Measurements from ENCODE around the gene GPR162. TPM values are rescaled to one million over a fixed set of nuclear protein-coding genes. Genes with fewer than 3 reads are reported as not detected.

Gene GPR162
- total RNA-seq, 1 experiment from 2014 or later = 18.3 TPM

DNA sequence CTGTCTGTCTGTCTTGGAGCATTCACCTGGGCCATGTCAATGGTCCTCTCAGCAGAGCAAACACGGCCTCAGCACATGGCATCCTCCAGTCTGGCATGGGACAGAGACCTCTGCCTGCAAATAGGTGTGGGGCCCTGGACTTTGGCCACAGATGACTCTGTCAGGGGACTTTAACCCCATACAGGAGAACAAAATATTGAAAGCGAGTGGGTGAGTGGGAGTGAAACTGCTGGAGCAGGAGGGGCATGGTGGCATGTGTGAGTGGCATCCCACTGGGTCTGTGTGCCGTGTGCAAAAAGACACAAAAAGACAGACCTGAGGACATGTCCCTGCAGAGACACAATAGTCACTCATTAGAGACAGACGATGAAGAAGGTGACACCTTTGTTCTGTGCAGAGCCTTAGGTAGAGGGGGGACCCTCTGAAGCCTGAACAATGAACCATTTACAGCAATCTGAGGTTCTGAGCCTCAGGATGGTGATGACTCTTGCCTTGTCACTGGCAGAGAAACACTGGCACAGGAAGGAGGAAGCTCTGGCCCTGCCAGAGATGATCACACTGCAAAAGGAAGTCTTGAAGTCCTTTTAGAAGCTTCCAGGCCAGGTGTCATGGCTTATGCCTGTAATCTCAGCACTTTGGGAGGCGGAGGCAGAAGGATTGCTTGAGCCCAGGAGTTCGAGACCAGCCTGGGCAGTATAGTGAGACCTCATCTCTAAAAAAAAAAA, 41.8 kb upstream of the GPR162 start:
- Histone ChIP-seq H3K4me1 (ENCODE audit: insufficient read depth, low read length, poor library complexity, severe bottlenecking) (peaks cover 8% of the 10 kb centered on the region), H3K27ac (ENCODE audit: low read depth, low read length, poor library complexity, severe bottlenecking) (no peak overlapping the region), H3K27me3 (replicated peaks; ENCODE audit: insufficient read depth, low read depth, low read length, poor library complexity) (no peaks in the 10 kb centered on the region), H3K4me3 (ENCODE audit: low read depth, low read length, poor library complexity, severe bottlenecking) (no peak overlapping the region), H3K9me3 (ENCODE audit: low read depth, low read length, poor library complexity, severe bottlenecking) (no peaks in the 10 kb centered on the region), H3K36me3 (ENCODE audit: insufficient read depth, low read length, poor library complexity, severe bottlenecking) (peaks cover 22% of the 10 kb centered on the region)
- ChIA-PET CTCF (interaction anchor here (0.5 to 1.9 kb wide), 5 partner anchors 13 to 221 kb away, joined by 3 to 8 read pairs (median 3); partner anchors contain the start of gene MLF2), POLR2A (ENCODE audit: low non-redundant PET) (no interaction called here)
- no peak for DNase-seq (ENCODE audit: low spot score)
- no TSS peak for BruUV-seq (replicated peaks)
- intact Hi-C loops (cut with micrococcal nuclease; ENCODE audit: unreplicated experiment) = loop anchor here (1.0 to 5.0 kb wide), 3 partner anchors 27 to 163 kb away; partner anchors contain the start of gene MLF2
- TF ChIP-seq, protein P1, sequence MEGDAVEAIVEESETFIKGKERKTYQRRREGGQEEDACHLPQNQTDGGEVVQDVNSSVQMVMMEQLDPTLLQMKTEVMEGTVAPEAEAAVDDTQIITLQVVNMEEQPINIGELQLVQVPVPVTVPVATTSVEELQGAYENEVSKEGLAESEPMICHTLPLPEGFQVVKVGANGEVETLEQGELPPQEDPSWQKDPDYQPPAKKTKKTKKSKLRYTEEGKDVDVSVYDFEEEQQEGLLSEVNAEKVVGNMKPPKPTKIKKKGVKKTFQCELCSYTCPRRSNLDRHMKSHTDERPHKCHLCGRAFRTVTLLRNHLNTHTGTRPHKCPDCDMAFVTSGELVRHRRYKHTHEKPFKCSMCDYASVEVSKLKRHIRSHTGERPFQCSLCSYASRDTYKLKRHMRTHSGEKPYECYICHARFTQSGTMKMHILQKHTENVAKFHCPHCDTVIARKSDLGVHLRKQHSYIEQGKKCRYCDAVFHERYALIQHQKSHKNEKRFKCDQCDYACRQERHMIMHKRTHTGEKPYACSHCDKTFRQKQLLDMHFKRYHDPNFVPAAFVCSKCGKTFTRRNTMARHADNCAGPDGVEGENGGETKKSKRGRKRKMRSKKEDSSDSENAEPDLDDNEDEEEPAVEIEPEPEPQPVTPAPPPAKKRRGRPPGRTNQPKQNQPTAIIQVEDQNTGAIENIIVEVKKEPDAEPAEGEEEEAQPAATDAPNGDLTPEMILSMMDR (conservative IDR thresholded peaks at IDR 0.05; ENCODE audit: low read depth, low read length) = no peak
- TF ChIP-seq EZH2 (IDR thresholded peaks at IDR 0.05; ENCODE audit: borderline replicate concordance, low read depth, low read length, poor library complexity, severe bottlenecking) = no peak

DNA sequence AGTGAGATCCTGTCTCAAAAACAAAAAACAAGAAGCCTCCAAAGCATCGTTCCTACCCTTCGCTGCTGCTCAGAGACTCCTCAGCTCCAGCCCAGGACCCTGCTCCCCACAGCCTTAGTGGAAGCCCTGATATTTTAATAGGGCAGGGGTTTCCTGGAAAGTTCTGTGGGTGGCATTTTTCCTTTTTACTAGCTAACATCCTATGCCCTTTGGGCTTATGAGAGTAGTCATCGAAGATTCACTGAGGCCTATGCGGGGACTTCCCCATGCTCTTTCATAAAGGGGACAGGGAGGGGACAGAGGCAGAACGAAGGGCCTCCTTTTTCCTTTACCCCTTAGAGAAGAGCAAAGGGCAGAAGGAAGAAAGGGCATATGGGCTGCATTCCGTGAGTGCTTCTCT, 41.0 kb upstream of the GPR162 start:
- H3K27ac ChIP-seq (ENCODE audit: low read depth, low read length, poor library complexity, severe bottlenecking) = no peak overlapping the region
- ChIA-PET POLR2A (ENCODE audit: low non-redundant PET) (no interaction called here), CTCF (interaction anchor here (0.5 to 1.9 kb wide), 4 partner anchors 27 to 227 kb away, joined by 3 to 8 read pairs (median 4); partner anchors contain the start of gene MLF2)

DNA sequence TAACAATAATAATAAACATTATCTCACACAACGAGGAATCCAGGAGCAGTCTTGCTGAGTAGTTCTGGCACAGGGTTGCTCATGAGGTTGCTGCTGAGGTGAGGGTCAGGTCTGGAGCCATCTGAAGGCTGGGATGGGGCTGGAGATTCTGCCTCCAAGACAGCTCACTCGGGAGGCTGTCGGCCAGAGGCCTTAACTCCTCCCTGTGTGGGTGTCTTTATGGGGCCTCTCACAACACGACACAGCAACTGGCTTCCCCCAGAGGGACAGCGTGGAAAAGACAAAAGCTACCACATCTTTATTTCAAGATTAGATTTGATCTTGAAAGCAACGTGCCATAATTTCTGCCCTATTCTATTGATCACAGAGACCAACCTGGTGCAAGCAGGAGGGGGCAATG, 39.5 kb upstream of the GPR162 start:
- TF ChIP-seq, protein P1 (conservative IDR thresholded peaks at IDR 0.05; ENCODE audit: low read depth, low read length) = no peak
- no peak for TF ChIP-seq EZH2 (IDR thresholded peaks at IDR 0.05; ENCODE audit: borderline replicate concordance, low read depth, low read length, poor library complexity, severe bottlenecking)
- H3K27me3 ChIP-seq (replicated peaks; ENCODE audit: insufficient read depth, low read depth, low read length, poor library complexity) = no peaks in the 10 kb centered on the region
- DNase-seq (ENCODE audit: low spot score) = no peak
- ChIA-PET CTCF (no interaction called here), POLR2A (ENCODE audit: low non-redundant PET) (no interaction called here)
- H3K4me3 ChIP-seq (ENCODE audit: low read depth, low read length, poor library complexity, severe bottlenecking) = no peak overlapping the region
- intact Hi-C loops (cut with micrococcal nuclease; ENCODE audit: unreplicated experiment) = no loop called here
- H3K4me1 ChIP-seq (ENCODE audit: insufficient read depth, low read length, poor library complexity, severe bottlenecking) = peaks cover 8% of the 10 kb centered on the region
- H3K27ac ChIP-seq (ENCODE audit: low read depth, low read length, poor library complexity, severe bottlenecking) = no peak overlapping the region
- BruUV-seq (replicated peaks) = no TSS peak
- H3K9me3 ChIP-seq (ENCODE audit: low read depth, low read length, poor library complexity, severe bottlenecking) = no peaks in the 10 kb centered on the region
- peaks cover 5% of the 10 kb centered on the region for H3K36me3 ChIP-seq (ENCODE audit: insufficient read depth, low read length, poor library complexity, severe bottlenecking)

More for the DNA sequence above, 41.0 kb upstream of the GPR162 start:
- peaks cover 15% of the 10 kb centered on the region for H3K36me3 ChIP-seq (ENCODE audit: insufficient read depth, low read length, poor library complexity, severe bottlenecking)
- intact Hi-C loops (cut with micrococcal nuclease; ENCODE audit: unreplicated experiment) = no loop called here
- no peak overlapping the region for H3K4me3 ChIP-seq (ENCODE audit: low read depth, low read length, poor library complexity, severe bottlenecking)
- no peaks in the 10 kb centered on the region for H3K9me3 ChIP-seq (ENCODE audit: low read depth, low read length, poor library complexity, severe bottlenecking)
- H3K27me3 ChIP-seq (replicated peaks; ENCODE audit: insufficient read depth, low read depth, low read length, poor library complexity) = no peaks in the 10 kb centered on the region
- DNase-seq (ENCODE audit: low spot score) = no peak
- no TSS peak for BruUV-seq (replicated peaks)
- TF ChIP-seq, protein P1 (conservative IDR thresholded peaks at IDR 0.05; ENCODE audit: low read depth, low read length) = no peak
- peaks cover 8% of the 10 kb centered on the region for H3K4me1 ChIP-seq (ENCODE audit: insufficient read depth, low read length, poor library complexity, severe bottlenecking)

All from A673 (cell line).